Posterior cingulate gyrus (tissue), 11 donors: ENCODE data around the gene KIF22.
A peak's percentile ranks its signal among the peaks of the same experiment; 100 is the strongest.
"Not testable (repeated sequence)": the region's sequence is repeated elsewhere in the genome, so short reads cannot be mapped to it uniquely, and the experiment has no call there.

Source experiments
- DNase-seq, 10 donors: peaks; one replicate each; pipeline versions ENCODE4 v3.0.0 to v3.0.0-alpha.2; 2020 to 2021; ENCODE audit warnings: mixed read lengths in 3 of 10
- intact Hi-C: fragments of 100-400 bp; cut with DNase I; formaldehyde crosslinking; loops from one replicate; pipeline ENCODE4 v1.15.1; 2023

Gene KIF22

GRCh38 chr16:29765167-29766032 is 25.2 kb upstream of the KIF22 start:
- no peak for DNase-seq

DNA sequence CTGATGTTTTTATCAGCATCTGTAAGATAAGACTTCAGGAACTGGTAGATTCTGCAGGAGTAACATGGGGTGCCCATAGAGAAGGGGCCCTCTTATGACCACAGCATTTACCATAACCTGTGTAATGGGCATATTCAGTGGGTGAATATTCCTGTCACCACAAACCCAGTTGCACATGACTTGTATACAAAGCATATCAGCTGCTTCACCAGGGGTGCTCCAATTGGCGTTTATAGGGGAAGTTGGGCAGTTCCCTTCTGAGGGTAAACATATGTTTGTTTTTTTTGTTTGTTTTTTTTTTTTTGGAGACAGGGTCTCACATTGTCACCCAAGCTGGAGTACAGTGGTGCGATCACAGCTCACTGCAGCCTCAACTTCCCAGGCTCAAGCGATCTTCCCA is 24.0 kb upstream of the KIF22 start:
- intact Hi-C loops: no loop called here
- no peak for DNase-seq

More at GRCh38 chr16:29765167-29766032, 25.2 kb upstream of the KIF22 start:
- intact Hi-C loops: no loop called here

GRCh38 chr16:29767062-29767461 is 23.5 kb upstream of the KIF22 start:
- intact Hi-C loops: no loop called here
- DNase-seq: no peak

DNA sequence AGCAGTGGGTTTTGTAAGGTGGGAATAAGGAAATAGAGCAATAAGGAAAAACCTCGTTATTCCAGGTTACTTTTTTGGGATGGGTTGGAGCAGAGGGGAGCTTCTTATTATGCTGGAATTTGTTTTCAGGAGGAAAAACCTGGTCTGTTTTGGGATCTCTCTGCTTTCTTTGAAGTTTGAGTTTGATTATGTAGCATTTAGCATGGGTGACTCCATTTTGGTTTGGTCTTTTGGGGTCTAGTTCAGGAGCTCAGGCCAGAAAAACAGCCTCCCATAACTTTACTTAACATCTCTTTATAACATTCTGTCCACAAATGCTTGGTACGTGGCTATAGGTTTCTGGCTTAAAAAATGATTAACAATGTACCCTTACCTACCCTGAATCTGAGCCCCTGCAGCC is 21.0 kb upstream of the KIF22 start:
- intact Hi-C loops: no loop called here
- DNase-seq: no peak

- DNase-seq: peak in 1 of 10 donors; percentile 67
- intact Hi-C loops: no loop called here
These were observed 20.2 kb upstream of the KIF22 start for GRCh38 chr16:29770250-29770929.

DNA sequence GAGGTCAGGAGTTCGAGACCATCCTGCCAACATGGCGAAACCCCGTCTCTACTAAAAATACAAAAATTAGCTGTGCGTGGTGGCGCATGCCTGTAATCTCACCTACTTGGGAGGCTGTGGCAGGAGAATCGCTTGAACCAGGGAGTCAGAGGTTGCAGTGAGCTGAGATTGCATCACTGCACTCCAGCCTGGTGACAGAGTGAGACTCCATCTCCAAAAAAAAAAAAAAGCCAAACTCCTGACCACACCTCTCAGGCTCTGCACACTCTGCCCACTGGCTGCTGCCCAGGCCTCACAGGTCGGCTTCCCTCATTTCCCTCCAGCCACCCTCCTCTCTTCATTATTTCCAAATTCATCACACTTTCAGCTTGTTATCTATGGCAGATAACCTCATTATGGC is 18.2 kb upstream of the KIF22 start:
- intact Hi-C loops, DNase-seq: not testable (repeated sequence)

- no peak for DNase-seq
- intact Hi-C loops: no loop called here
These were observed 15.8 kb upstream of the KIF22 start for GRCh38 chr16:29774730-29775129.

DNA sequence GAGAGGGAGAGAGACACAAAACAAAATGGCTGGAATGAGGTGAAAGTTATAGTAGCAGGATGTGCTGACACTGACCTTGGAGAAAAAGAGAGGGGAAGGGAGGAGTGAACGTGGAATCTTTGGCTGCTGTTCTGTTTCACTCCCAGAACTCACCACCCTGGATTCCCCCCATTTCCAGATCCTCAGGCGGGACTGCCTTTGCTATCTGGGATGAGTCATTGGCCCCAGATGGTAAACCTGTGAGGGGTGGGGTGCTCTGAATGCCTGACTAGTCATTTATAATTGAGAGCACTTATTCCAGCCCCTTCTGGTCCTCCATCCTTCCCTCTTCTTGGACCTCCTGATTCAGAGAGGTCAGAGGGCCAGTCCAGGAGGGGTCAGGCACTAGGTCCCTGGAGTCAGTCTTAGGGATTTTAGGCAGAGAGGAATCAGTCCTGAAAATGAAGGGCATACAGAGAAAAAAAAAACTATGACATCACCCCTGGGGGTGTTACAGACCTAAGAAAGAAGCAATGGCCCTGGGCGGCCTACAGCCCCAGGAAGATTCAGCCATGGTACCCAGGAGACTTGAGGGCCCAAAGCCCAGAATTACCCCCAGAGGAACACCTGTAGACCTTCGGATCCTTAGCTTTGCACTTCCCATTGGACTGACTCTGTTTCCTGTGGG is 14.7 kb upstream of the KIF22 start:
- intact Hi-C loops: no loop called here
- DNase-seq: no peak

- intact Hi-C loops: no loop called here
- DNase-seq: peak in 1 of 10 donors; percentile 20
These were observed 12.8 kb upstream of the KIF22 start, which contains the start of gene ZG16 for GRCh38 chr16:29777576-29778350. ZG16 (plus strand) TSS chr16:29778256; CDS start chr16:29779267, 1,011 bp downstream.

- intact Hi-C loops: no loop called here
- DNase-seq: no peak
These were observed 11.1 kb upstream of the KIF22 start for GRCh38 chr16:29779474-29779873.

- intact Hi-C loops: not testable (repeated sequence)
These were observed 7.2 kb upstream of the KIF22 start for GRCh38 chr16:29783094-29783953.

GRCh38 chr16:29784157-29784556 is 6.4 kb upstream of the KIF22 start:
- intact Hi-C loops: no loop called here
- no peak for DNase-seq

More at GRCh38 chr16:29783094-29783953, 7.2 kb upstream of the KIF22 start:
- not testable (repeated sequence) for DNase-seq

- intact Hi-C loops: no loop called here
- DNase-seq: peak; percentile 57 to 96 (median 70)
These were observed 5.5 kb upstream of the KIF22 start for GRCh38 chr16:29784901-29785500.

DNA sequence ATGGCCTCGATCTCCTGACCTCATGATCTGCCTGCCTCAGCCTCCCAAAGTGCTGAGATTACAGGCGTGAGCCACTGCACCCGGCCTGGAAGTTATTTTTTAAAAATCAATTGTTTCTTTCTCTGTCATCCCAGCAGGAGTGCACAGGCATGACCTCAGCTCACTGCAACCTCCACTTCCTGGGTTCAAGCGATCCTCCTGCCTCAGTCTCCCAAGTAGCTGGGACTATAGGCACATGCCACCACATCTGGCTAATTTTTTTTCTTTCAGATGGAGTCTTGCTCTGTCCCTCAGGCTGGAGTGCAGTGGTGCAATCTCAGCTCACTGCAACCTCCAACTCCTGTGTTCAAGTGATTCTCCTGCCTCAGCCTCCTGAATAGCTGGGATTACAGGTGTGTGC is 3.4 kb upstream of the KIF22 start:
- intact Hi-C loops, DNase-seq: not testable (repeated sequence)

DNA sequence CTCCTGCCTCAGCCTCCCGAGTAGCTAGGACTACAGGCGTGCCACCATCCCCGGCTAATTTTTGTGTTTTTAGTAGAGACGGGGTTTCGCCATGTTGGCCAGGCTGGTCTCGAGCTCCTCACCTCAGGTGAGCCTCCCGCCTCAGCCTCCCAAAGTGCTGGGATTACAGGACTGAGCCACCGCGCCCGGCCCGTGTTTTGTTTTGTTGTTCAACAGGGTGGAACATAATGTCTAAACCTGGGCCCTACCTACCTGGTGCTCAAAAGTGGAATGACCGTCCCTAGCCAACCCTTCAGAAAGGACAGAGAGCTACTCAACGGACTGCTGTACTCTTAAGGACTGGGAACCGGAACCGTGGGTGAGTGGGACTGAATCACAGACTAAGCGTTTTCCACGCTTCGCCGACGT is 772 bp upstream of the KIF22 start:
- DNase-seq: peak in 1 of 10 donors; percentile 83

GRCh38 chr16:29790949-29791844 is 646 bp downstream of the KIF22 start:
- DNase-seq: no peak
- intact Hi-C loops: loop anchor here (1.0 kb wide), 1 partner anchor 14 kb away; no protein-coding TSS in a partner anchor

More for the DNA sequence above, 772 bp upstream of the KIF22 start:
- intact Hi-C loops: loop anchor here (1.0 kb wide), 1 partner anchor 16 kb away; no protein-coding TSS in a partner anchor
